ENCODE results near the gene ARHGEF7. TPM values are rescaled to one million over a fixed set of nuclear protein-coding genes. Genes with fewer than 3 reads are reported as not detected.

Gene ARHGEF7
- total RNA-seq, 2 experiments from 2014 or later, result 39.5 to 51.3 TPM

GRCh38 chr13:111354789-111355188 lies 239.7 kb downstream of the ARHGEF7 start:
- BruUV-seq (replicated peaks), result no TSS peak

More at GRCh38 chr13:111354789-111355188, 239.7 kb downstream of the ARHGEF7 start:
- no peaks in the 10 kb centered on the region for H3K4me1 ChIP-seq (ENCODE audit: insufficient read depth, low read length, poor library complexity, severe bottlenecking)
- intact Hi-C loops (cut with micrococcal nuclease; ENCODE audit: unreplicated experiment), result no loop called here
- no peak overlapping the region for H2AFZ ChIP-seq (ENCODE audit: low read length)
- no peak for TF ChIP-seq EZH2phosphoT487 (IDR thresholded peaks at IDR 0.05; ENCODE audit: borderline replicate concordance, low read depth, low read length)
- TF ChIP-seq, protein P1, sequence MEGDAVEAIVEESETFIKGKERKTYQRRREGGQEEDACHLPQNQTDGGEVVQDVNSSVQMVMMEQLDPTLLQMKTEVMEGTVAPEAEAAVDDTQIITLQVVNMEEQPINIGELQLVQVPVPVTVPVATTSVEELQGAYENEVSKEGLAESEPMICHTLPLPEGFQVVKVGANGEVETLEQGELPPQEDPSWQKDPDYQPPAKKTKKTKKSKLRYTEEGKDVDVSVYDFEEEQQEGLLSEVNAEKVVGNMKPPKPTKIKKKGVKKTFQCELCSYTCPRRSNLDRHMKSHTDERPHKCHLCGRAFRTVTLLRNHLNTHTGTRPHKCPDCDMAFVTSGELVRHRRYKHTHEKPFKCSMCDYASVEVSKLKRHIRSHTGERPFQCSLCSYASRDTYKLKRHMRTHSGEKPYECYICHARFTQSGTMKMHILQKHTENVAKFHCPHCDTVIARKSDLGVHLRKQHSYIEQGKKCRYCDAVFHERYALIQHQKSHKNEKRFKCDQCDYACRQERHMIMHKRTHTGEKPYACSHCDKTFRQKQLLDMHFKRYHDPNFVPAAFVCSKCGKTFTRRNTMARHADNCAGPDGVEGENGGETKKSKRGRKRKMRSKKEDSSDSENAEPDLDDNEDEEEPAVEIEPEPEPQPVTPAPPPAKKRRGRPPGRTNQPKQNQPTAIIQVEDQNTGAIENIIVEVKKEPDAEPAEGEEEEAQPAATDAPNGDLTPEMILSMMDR (conservative IDR thresholded peaks at IDR 0.05; ENCODE audit: low read length), result no peak
- no peak overlapping the region for H3K27ac ChIP-seq (ENCODE audit: low read depth, low read length, poor library complexity, severe bottlenecking)
- H3K9me3 ChIP-seq (ENCODE audit: low read length), result no peaks in the 10 kb centered on the region
- no peak overlapping the region for H3K4me3 ChIP-seq (ENCODE audit: low read depth, low read length, poor library complexity, severe bottlenecking)
- DNase-seq (ENCODE audit: low spot score), result no peak
- no peaks in the 10 kb centered on the region for H4K20me1 ChIP-seq (ENCODE audit: insufficient read depth, low read length)
- H3K9me2 ChIP-seq (ENCODE audit: insufficient read depth, low read length), result no peaks in the 10 kb centered on the region
- no peaks in the 10 kb centered on the region for H3K36me3 ChIP-seq (ENCODE audit: insufficient read depth, low read length)
- ChIA-PET POLR2A (no interaction called here), CTCF (ENCODE audit: unreplicated experiment) (no interaction called here)
- no peak overlapping the region for H3K4me2 ChIP-seq (ENCODE audit: low read length)
- H3K79me2 ChIP-seq (ENCODE audit: insufficient read depth, low read depth, low read length), result no peaks in the 10 kb centered on the region

Other genes with a start within 250 kb of the ARHGEF7 start
- gene ANKRD10, start 200.2 kb upstream of the ARHGEF7 start, total RNA-seq (2014; rRNA removed; shearing (Covaris generic)), result 53.2 and 82.8 TPM in 2 replicates
- 86.0 and 88.7 TPM in 2 replicates for gene ANKRD10, start 200.2 kb upstream of the ARHGEF7 start, total RNA-seq (2022)
- gene TEX29, start 205.3 kb downstream of the ARHGEF7 start, total RNA-seq (2014; rRNA removed; shearing (Covaris generic)), result 0.41 TPM in 1 of 2 replicates, not detected in the other
- gene TEX29, start 205.3 kb downstream of the ARHGEF7 start, total RNA-seq (2022), result not detected in 2 replicates